HG03575 (cell line): ENCODE measurements around the gene CPNE4.

Experiments
- ATAC-seq: cut with Tn5 transposase; IDR thresholded peaks from one replicate; pipeline ENCODE4 v1.9.1; 2021; ENCODE audit not compliant: unreplicated experiment, insufficient number of reproducible peaks, low FRiP score; ENCODE audit errors: extremely low read depth

CPNE4 gene

DNA sequence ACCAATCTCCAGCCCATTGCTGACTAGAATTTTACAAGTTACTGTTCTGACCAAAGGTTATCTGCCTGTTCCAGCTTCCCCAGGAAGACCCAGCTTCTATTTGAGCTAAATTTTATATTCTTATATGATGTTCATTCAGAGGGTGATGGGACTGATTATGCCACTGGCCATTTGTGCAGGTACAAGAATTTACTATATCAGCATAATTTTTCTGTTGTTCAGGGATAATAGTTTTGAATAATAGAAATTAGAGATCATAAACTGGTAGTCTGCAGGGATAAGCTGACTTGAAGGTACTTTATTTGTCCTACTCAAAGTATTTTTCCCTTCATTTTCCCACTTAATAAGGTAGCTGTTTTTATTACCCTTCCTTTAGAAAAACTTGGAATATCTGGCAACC, 309.4 kb downstream of the CPNE4 start:
- ATAC-seq: no peak

DNA sequence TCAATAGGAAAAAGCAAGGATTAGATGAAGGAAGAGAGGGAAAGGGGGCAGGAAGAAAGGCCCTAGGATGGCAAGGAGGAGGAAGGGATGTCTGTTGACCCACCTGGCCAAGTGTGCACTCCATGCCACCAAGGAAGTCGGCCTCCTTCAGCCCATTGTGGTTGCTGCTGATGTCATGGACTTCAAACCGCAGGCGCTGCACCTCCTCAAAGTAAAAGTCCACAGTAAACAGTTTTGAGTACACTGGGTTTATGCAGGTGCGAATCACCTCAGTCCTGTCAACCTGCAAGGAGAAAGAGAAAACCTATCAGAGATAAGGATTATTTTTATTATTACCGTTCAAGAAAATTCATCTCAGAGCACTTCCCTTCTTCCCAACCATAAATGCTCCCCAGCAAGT, 311.5 kb downstream of the CPNE4 start:
- ATAC-seq: no peak

GRCh38 chr3:131717493-131717892, 317.3 kb downstream of the CPNE4 start:
- no peak for ATAC-seq

DNA sequence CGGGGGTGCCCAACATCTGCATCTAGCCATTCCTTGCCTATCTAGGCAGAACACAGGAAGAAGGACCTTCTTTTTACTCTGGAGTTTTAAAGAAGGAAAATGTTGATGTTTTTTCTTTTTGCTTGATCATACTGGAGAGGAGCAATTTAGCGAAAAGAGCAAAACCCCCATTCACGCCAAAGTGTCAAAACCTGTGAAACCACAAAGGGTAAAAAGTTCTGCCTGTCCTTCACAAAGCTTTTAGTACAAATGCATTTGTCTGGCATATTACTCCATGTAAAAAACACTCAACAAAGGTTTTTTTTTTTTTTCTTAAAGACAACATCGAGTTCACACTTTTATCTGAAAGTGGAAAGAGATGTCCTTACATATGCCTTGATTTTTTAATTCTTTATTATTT, 317.9 kb downstream of the CPNE4 start:
- ATAC-seq: no peak

DNA sequence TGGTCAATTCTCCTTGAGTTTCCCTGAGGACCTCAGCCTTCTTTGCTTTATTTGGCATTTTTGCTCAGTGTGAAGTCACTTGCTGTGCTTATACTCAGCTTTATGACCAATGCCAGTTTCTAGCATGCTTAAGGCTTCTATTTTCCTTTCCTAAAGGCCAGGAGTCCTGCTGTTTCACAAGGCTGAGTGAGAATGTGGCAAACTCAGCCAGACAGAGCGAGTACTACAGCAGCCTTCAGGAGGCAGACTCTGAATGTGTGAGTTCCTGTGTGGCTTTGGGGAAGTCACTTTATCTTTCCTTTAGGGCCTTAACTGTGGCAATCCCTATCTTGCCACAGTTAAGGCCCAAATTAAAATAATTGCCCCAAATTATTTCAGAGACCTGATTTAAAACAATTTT, 318.8 kb downstream of the CPNE4 start:
- no peak for ATAC-seq

GRCh38 chr3:131714585-131715220, 320.1 kb downstream of the CPNE4 start:
- ATAC-seq: peak; percentile 79

DNA sequence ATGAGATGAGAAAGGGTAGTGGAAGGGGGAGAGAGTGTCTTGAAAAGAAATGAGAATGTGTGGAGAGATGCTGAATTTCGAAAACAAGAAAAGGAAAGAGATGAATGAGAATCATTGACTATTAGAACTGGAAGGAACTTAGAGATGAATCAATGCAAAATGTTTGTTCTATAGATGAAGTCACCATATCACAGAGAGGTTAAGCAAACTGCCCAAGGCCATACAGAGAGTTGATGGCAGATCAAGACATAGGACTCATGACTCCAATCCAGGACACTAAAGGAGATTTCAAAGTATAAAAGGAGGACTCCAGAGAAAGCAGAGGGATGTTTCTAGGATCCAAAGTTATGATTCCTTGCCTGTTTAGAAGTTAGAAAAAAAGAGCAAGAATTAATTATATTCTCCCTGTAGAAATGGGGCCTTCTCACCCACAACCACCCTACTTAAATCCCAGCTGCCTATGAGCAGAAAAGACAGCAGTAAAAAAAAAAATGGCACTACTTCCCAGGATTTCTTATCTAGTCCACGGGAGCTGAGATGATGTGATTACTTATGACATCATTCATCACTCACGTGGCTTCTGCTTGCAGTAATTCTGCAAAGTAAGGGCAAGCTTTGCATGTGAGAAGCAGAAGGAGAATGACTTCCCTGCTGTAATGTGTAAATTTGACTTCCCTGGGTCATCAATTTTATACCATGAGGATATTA, 321.2 kb downstream of the CPNE4 start:
- no peak for ATAC-seq

GRCh38 chr3:131712662-131713061, 322.2 kb downstream of the CPNE4 start:
- ATAC-seq: no peak

DNA sequence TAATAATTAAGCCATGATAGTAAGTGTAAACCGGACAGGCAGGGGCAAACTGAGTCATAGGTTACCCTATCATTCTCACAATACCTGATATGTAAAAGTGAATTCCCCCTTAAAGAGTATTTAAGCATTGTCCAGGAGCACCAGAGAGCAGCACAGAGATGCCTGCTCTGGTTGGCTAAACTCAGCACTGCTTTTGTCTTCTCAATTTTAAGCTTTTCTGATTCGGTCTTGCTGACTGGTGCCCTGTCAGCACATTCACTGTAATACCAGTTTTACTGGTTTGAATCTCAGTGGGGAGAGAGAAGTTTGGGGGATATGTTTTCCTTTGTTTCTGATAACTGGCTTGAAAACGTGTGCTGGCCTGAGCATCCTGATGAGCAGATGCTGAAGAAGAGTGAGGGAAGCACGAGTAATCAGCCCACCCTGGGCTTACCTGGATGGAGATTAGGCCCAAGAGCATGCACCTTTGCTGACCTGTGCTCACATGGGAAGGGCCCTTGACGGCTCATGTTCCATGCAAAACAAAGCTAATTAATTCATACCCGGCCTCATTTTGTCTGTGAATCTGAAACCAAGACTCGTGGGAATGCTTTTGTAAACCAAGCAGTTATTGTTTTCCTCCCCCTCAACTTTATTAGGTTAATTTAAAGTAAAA, 323.6 kb downstream of the CPNE4 start:
- ATAC-seq: no peak

- ATAC-seq: no peak
Measured at GRCh38 chr3:131708241-131708640, 326.6 kb downstream of the CPNE4 start.

GRCh38 chr3:131705558-131706051, 329.2 kb downstream of the CPNE4 start:
- ATAC-seq: peak; percentile 79

- ATAC-seq: no peak
Measured at GRCh38 chr3:131705099-131705498, 329.7 kb downstream of the CPNE4 start.

DNA sequence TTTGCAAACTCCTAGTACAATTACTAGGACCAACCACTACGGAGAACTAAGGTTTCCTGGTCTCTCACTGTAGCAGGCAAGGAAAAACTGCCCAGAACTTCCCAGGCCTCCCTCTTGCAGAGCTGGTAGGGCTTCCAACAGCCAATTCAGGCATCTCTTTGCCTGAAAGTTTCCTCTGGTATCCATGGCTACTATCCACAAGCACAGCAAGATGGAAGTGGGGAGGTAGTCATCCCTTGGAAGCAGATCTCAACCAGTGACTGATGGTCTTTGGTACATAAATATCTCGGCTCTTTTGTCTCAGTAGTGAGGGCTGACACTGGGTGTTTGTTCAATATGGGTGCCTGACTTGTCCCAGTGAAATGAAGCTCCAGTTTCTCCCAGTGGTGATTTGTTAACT, 330.7 kb downstream of the CPNE4 start:
- no peak for ATAC-seq

DNA sequence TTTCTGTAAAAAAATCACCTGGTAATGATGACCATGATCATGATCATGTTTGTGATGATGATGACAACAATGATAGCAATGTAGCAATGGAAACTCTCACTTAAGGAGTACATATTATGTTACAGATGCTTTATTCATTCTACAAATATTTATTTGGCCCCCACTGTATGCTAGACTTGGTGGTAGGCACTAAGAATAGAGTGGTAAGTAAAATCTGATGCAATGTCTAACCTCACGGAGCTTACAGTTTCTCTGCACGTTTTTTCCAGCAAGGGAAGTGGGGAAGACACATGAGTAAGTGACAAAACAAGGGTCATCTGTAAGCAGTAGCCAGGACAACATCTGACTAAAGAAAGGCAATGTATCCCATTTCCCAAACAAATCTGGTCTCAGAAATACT, 332.7 kb downstream of the CPNE4 start:
- ATAC-seq: no peak

DNA sequence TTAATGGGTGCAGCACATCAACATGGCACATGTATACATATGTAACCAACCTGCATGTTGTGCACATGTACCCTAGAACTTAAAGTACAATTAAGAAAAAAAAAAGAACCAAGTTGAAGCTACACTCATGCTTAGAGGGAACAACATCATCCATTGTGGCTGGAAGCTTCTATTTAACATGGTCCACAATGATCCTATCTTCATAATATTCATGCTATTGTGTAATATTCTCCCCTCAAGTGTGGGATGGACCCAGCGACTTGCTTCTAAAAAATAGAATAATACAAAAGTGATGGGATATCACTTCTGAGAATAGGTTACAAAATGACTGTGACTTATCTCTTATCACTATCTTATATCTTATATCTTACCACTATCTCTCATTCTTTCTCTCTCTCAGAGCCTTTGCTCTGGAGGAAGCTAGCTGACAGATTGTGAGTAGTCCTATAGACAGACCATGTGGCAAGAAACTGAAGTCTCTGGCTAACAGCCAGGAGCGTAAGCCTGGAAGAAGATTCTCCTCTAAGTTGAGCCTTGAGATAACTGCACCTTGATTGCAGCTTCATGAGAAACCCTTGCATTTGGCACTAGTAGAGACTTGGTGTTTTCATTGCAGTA, 333.6 kb downstream of the CPNE4 start:
- no peak for ATAC-seq

DNA sequence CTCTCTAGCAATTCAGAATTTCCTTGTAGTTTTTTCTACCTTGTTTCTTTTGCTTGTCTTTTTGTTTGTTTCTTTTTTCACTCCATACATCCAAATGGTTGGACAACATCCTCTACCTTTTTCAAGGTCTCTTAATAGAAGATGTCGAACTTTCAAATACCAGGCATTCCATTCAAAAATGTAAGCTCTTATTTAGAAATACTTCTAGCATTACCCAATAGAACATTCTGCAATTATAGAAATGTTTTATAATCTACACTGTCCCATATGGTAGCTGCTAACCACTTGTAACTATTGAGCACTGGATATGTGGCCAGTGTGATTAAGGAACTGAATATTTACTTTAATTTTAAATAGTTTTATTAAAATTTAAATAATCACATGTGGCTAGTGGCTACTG, 335.8 kb downstream of the CPNE4 start:
- ATAC-seq: no peak

GRCh38 chr3:131694376-131694775, 340.4 kb downstream of the CPNE4 start:
- ATAC-seq: no peak

GRCh38 chr3:131692356-131692755, 342.5 kb downstream of the CPNE4 start:
- ATAC-seq: no peak

DNA sequence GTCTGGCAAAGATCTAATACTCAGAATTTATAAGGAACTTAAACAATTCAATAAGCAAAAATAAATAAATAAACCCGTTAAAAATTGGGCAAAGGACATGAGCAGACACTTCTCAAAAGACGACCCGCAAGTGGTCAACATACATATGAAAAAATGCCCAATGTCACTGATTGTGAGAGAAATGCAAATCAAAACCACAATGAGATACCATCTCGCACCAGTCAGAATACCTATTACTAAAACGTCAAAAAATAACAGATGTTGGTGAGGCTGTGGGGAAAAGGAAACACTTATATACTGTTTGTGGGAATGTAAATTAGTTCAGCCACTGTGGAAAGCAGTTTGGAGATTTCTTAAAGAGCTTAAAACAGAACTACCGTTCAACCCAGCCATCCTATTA, 344.0 kb downstream of the CPNE4 start:
- no peak for ATAC-seq

DNA sequence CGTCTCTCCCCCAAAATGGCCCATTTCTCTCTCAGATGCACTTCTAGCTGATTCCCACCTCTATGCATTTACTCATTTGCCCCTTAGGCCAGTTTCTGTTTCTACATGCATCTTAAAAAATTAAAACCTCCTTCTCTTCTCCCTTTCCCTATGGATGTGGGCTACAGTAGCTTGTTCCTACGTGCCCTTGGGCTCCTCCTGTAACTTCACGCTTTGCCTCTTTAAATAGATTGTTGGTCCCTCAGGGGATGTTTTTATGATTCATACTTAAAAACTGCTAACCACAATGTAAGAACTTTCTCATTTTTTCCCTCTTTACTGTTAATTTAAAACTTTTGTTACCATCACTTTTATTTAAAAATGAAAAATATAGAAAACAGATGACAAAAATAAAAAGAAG, 346.4 kb downstream of the CPNE4 start:
- no peak for ATAC-seq
